ENCODE data around the gene ADAM23. TPM values are rescaled to one million over a fixed set of nuclear protein-coding genes. Genes with fewer than 3 reads are reported as not detected.

Gene ADAM23
- total and polyA plus RNA-seq, 2 experiments from 2014 or later: 11.8 to 15.9 TPM

- no peaks in the 10 kb centered on the region for H3K36me3 Mint-ChIP-seq (ENCODE audit: low read depth)
- H2AFZ ChIP-seq: no peak overlapping the region
- H3K4me3 Mint-ChIP-seq: no peak overlapping the region
These were observed 204.7 kb downstream of the ADAM23 start for GRCh38 chr2:206647985-206648384.

GRCh38 chr2:206657087-206657486 lies 213.8 kb downstream of the ADAM23 start:
- Histone ChIP-seq H4K20me1 (replicated peaks; ENCODE audit: insufficient read depth) (no peaks in the 10 kb centered on the region), H3K4me1 (ENCODE audit: insufficient read depth) (no peaks in the 10 kb centered on the region), H3K79me2 (replicated peaks; ENCODE audit: insufficient read depth) (no peaks in the 10 kb centered on the region), H3K36me3 (ENCODE audit: insufficient read depth) (no peaks in the 10 kb centered on the region), H3K9me2 (ENCODE audit: insufficient read depth) (no peaks in the 10 kb centered on the region), H3K27me3 (ENCODE audit: insufficient read depth) (no peaks in the 10 kb centered on the region), H3K4me2 (no peak overlapping the region), H3K4me3 (no peak overlapping the region), H3F3A (replicated peaks; ENCODE audit: low read depth) (no peaks in the 10 kb centered on the region), H2AFZ (no peak overlapping the region), H3K27ac (ENCODE audit: low read depth) (no peak overlapping the region)
- H3K4me3 Mint-ChIP-seq: no peak overlapping the region
- no peak overlapping the region for H3K27ac Mint-ChIP-seq
- no peaks in the 10 kb centered on the region for H3K27me3 Mint-ChIP-seq (ENCODE audit: insufficient read depth, low read depth, poor library complexity)
- H3K4me1 Mint-ChIP-seq: no peaks in the 10 kb centered on the region
- ATAC-seq: no peak
- no peaks in the 10 kb centered on the region for H3K36me3 Mint-ChIP-seq (ENCODE audit: low read depth)
- no peaks in the 10 kb centered on the region for H3K9me3 Mint-ChIP-seq
- DNase-seq (ENCODE audit: low spot score): no peak
- TF ChIP-seq, protein P1, sequence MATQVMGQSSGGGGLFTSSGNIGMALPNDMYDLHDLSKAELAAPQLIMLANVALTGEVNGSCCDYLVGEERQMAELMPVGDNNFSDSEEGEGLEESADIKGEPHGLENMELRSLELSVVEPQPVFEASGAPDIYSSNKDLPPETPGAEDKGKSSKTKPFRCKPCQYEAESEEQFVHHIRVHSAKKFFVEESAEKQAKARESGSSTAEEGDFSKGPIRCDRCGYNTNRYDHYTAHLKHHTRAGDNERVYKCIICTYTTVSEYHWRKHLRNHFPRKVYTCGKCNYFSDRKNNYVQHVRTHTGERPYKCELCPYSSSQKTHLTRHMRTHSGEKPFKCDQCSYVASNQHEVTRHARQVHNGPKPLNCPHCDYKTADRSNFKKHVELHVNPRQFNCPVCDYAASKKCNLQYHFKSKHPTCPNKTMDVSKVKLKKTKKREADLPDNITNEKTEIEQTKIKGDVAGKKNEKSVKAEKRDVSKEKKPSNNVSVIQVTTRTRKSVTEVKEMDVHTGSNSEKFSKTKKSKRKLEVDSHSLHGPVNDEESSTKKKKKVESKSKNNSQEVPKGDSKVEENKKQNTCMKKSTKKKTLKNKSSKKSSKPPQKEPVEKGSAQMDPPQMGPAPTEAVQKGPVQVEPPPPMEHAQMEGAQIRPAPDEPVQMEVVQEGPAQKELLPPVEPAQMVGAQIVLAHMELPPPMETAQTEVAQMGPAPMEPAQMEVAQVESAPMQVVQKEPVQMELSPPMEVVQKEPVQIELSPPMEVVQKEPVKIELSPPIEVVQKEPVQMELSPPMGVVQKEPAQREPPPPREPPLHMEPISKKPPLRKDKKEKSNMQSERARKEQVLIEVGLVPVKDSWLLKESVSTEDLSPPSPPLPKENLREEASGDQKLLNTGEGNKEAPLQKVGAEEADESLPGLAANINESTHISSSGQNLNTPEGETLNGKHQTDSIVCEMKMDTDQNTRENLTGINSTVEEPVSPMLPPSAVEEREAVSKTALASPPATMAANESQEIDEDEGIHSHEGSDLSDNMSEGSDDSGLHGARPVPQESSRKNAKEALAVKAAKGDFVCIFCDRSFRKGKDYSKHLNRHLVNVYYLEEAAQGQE (IDR thresholded peaks at IDR 0.05; ENCODE audit: unreplicated experiment): no peak
- TF ChIP-seq POLR2AphosphoS5 (IDR thresholded peaks at IDR 0.05; ENCODE audit: low read depth): no peak
- TF ChIP-seq CTCF (conservative IDR thresholded peaks at IDR 0.05; ENCODE audit: low read depth in 2 of 2): no peak
- no peak for TF ChIP-seq ETS1 (IDR thresholded peaks at IDR 0.05)
- no peak for TF ChIP-seq STAT1 (IDR thresholded peaks at IDR 0.05; ENCODE audit: unreplicated experiment)
- no peak for TF ChIP-seq ZNF114 (CRISPR knock-in tag; IDR thresholded peaks at IDR 0.05)
- no peak for TF ChIP-seq CREB1 (CRISPR knock-in tag; IDR thresholded peaks at IDR 0.05; ENCODE audit: low read depth)
- no peak for TF ChIP-seq EZH2 (IDR thresholded peaks at IDR 0.05; ENCODE audit: low read depth, unreplicated experiment)
- TF ChIP-seq ZNF331 (CRISPR knock-in tag; IDR thresholded peaks at IDR 0.05; ENCODE audit: low read depth): no peak

More at GRCh38 chr2:206647985-206648384, 204.7 kb downstream of the ADAM23 start:
- DNase-seq (ENCODE audit: low spot score) (no peak), ATAC-seq (no peak)
- Histone ChIP-seq H3K4me2 (no peak overlapping the region), H3K9me2 (ENCODE audit: insufficient read depth) (no peaks in the 10 kb centered on the region), H4K20me1 (replicated peaks; ENCODE audit: insufficient read depth) (no peaks in the 10 kb centered on the region), H3K4me1 (ENCODE audit: insufficient read depth) (no peaks in the 10 kb centered on the region), H3K27me3 (ENCODE audit: insufficient read depth) (peaks cover 19% of the 10 kb centered on the region), H3K79me2 (replicated peaks; ENCODE audit: insufficient read depth) (no peaks in the 10 kb centered on the region), H3K4me3 (no peak overlapping the region), H3F3A (replicated peaks; ENCODE audit: low read depth) (no peaks in the 10 kb centered on the region), H3K27ac (ENCODE audit: low read depth) (no peak overlapping the region), H3K36me3 (ENCODE audit: insufficient read depth) (no peaks in the 10 kb centered on the region)
- Mint-ChIP-seq H3K27ac (no peak overlapping the region), H3K9me3 (no peaks in the 10 kb centered on the region), H3K27me3 (ENCODE audit: insufficient read depth, low read depth, poor library complexity) (no peaks in the 10 kb centered on the region), H3K4me1 (no peaks in the 10 kb centered on the region)
- TF ChIP-seq NANOG (IDR thresholded peaks at IDR 0.05; ENCODE audit: borderline replicate concordance) (no peak), CREB1 (CRISPR knock-in tag; IDR thresholded peaks at IDR 0.05; ENCODE audit: low read depth) (no peak)

Data from GM23338 (cell line).